Tibial nerve (tissue), 4 donors: ENCODE results near the gene OTOG.

Experiments used
- EP300 ChIP-seq, 2 donors: sonication (generic); formaldehyde crosslinking; IDR thresholded peaks; one replicate each; pipeline ENCODE4 v1.6.1; 2017; ENCODE audit warnings: antibody characterized with exemption in 2 of 2, mild to moderate bottlenecking in 1 of 2
- POLR2A ChIP-seq, 2 donors: fragments of 450-650 bp; IDR thresholded peaks; one replicate each; pipeline ENCODE4 v1.6.1; 2017; ENCODE audit warnings: antibody characterized with exemption in 2 of 2, mild to moderate bottlenecking in 2 of 2, moderate library complexity in 2 of 2
- TF ChIP-seq, protein P1 (sequence below), 5 experiments: fragments of 200-600 bp in 3 of 5; fragments of 450-650 bp in 2 of 5; sonication (generic) in 3 of 5; IDR thresholded peaks; one replicate each; pipeline ENCODE4 v1.5.1; 2016 to 2019; ENCODE audit warnings: antibody characterized with exemption in 5 of 5, mild to moderate bottlenecking in 3 of 5, moderate library complexity in 2 of 5

DNA sequence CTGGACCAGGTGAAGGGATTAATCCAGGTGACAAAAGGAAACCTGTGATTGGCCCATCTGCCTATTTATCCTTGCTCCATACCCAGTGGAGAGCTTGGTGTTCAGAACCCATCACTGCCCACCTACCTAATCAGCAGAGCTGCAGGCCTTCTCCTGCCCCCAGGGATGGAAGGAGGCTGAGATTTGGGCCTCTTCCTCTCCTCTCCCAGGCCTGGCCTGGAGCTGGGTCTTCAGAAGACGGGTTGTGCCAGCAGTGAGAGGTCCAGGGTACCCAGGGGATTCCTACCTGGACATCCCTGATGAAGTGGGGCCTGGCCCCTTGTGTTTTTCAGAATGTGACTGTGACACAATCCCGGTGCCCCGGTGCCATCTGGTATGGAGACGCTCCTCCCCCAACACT is 92.0 kb downstream of the OTOG start:
- TF ChIP-seq, protein P1, sequence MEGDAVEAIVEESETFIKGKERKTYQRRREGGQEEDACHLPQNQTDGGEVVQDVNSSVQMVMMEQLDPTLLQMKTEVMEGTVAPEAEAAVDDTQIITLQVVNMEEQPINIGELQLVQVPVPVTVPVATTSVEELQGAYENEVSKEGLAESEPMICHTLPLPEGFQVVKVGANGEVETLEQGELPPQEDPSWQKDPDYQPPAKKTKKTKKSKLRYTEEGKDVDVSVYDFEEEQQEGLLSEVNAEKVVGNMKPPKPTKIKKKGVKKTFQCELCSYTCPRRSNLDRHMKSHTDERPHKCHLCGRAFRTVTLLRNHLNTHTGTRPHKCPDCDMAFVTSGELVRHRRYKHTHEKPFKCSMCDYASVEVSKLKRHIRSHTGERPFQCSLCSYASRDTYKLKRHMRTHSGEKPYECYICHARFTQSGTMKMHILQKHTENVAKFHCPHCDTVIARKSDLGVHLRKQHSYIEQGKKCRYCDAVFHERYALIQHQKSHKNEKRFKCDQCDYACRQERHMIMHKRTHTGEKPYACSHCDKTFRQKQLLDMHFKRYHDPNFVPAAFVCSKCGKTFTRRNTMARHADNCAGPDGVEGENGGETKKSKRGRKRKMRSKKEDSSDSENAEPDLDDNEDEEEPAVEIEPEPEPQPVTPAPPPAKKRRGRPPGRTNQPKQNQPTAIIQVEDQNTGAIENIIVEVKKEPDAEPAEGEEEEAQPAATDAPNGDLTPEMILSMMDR (IDR thresholded peaks at IDR 0.05) = no peak
- TF ChIP-seq POLR2A (IDR thresholded peaks at IDR 0.05) (no peak), EP300 (IDR thresholded peaks at IDR 0.05) (no peak)
